ENCODE measurements around the gene PKIG.

DNA sequence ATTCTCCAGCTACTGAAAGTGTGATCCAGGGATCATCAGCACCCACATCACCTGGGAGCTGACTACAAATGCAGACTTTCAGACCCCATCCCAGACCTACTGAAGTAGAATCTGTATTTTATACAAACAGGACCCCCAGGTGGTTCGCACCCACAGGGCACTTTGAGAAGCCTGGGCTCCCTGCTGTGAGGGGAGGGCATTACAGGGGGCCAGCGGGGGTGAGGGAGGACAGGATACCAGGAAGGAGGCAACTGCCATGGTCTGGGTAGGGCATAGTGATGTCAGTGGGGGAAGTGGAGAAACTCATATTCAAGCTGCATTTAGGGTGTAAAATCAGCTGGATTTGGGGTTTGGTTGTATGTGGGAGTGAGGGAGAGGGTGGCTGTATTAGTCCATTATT, 71.2 kb downstream of the PKIG start:
- peak; percentile 11 for TF ChIP-seq CTCF (IDR thresholded peaks at IDR 0.05; ENCODE audit: borderline replicate concordance, extremely low read depth, low read length, poor library complexity, severe bottlenecking)
- TF ChIP-seq EZH2 (IDR thresholded peaks at IDR 0.05; ENCODE audit: borderline replicate concordance, low read depth, low read length, severe bottlenecking) = no peak
